ENCODE results near the gene FEM1B.

The FEM1B gene

DNA sequence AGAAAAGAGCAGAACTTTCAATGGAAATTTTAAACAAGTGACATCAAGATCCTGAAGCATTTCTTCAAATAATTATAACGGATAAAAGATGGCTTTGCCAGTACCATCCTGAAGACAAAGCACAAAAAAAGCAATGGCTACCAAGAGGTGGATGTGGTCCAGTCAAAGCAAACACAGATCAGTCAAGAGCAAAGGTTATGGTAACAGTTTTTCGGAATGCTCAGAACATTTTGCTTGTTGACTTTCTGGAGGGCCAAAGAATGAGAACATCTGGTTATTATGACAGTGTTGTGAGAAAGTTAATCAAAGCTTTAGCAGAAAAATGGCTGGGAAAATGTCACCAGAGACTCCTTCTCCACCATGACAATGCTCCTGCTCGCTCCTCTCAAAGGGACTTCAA, 31.5 kb downstream of the FEM1B start (continued):
- TF ChIP-seq ARNTL (CRISPR knock-in tag; IDR thresholded peaks at IDR 0.05; ENCODE audit: borderline replicate concordance, low read depth): no peak

DNA sequence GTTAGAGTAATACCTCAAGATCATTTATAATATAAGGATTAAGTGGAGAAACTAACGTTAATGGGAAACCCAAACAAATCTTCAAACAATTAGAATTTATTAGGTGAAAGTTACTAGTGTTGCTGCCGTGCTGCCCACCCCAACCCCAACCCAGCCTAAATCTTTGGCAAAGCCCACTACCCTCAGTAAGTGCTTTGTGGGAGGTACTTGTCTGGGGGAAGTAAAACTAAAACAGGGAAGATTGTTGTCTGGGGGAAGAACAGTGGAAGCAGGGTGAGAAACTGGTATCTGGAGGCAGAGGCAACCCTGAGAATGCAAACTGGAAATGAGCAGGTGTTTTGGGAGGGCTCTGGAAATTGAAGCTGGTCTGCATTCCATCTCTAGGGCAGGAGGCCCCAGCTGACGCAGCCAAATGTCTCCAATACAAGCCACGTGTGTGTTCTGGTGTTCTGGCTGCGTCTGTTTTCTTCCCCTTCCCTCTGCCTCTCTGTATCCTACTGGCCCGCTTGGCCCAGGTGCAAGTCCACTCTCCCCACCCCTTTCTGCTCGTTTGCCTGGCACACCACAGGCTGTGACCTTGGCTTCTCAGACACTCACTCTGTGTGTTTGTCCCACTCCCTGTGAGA, 32.7 kb downstream of the FEM1B start:
- TF ChIP-seq, protein P1, sequence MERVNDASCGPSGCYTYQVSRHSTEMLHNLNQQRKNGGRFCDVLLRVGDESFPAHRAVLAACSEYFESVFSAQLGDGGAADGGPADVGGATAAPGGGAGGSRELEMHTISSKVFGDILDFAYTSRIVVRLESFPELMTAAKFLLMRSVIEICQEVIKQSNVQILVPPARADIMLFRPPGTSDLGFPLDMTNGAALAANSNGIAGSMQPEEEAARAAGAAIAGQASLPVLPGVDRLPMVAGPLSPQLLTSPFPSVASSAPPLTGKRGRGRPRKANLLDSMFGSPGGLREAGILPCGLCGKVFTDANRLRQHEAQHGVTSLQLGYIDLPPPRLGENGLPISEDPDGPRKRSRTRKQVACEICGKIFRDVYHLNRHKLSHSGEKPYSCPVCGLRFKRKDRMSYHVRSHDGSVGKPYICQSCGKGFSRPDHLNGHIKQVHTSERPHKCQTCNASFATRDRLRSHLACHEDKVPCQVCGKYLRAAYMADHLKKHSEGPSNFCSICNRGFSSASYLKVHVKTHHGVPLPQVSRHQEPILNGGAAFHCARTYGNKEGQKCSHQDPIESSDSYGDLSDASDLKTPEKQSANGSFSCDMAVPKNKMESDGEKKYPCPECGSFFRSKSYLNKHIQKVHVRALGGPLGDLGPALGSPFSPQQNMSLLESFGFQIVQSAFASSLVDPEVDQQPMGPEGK (CRISPR knock-in tag; IDR thresholded peaks at IDR 0.05; ENCODE audit: borderline replicate concordance): no peak
- TF ChIP-seq PPARA (CRISPR knock-in tag; IDR thresholded peaks at IDR 0.05; ENCODE audit: borderline replicate concordance): no peak
- TF ChIP-seq SNAI2 (CRISPR knock-in tag; IDR thresholded peaks at IDR 0.05): 0 out of 2 replicates have a peak, but pooled peaks have one; percentile 62
- TF ChIP-seq ZFP30 (CRISPR knock-in tag; IDR thresholded peaks at IDR 0.05): no peak
- TF ChIP-seq ZNF70 (CRISPR knock-in tag; IDR thresholded peaks at IDR 0.05): no peak
- ATAC-seq: no peak

DNA sequence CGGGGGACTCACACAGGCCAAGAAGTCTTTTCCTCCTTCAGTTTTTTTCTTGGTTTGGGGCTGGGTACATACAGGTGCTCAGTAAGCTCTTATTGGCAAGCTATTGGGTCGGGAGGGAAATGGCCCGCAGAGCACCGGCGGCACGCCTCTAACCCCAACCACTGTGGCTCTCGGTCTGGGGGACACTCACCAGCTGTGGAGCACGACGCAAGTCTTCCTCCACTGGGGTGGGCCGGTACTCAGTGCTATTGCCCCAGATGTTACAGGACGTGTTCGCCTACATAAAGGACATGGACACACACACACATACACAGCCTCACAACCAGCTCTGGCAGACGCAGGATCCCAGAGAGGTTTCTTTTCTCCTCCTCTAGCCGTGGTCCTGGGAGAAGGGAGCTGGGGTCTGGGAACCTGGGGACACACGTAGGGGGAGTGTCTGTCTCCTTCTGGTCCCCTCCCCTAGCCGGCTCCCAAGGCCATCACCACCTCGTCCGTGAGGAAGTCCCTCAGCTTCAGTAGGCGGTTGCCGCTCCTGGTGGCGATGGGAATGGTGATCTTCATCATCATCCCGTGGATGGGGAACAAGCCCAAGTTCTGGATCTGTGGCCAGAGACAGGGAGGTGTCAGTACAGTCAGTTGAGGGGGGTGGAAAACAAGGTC, 33.4 kb downstream of the FEM1B start:
- no peak for ATAC-seq
- TF ChIP-seq ESRRG (CRISPR knock-in tag; IDR thresholded peaks at IDR 0.05): no peak
- no peak for TF ChIP-seq ZNF565 (CRISPR knock-in tag; conservative IDR thresholded peaks at IDR 0.05; ENCODE audit: low read depth)
- TF ChIP-seq, protein P2, sequence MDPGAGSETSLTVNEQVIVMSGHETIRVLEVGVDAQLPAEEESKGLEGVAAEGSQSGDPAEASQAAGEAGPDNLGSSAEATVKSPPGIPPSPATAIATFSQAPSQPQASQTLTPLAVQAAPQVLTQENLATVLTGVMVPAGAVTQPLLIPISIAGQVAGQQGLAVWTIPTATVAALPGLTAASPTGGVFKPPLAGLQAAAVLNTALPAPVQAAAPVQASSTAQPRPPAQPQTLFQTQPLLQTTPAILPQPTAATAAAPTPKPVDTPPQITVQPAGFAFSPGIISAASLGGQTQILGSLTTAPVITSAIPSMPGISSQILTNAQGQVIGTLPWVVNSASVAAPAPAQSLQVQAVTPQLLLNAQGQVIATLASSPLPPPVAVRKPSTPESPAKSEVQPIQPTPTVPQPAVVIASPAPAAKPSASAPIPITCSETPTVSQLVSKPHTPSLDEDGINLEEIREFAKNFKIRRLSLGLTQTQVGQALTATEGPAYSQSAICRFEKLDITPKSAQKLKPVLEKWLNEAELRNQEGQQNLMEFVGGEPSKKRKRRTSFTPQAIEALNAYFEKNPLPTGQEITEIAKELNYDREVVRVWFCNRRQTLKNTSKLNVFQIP (CRISPR knock-in tag; IDR thresholded peaks at IDR 0.05; ENCODE audit: borderline replicate concordance, low read depth): no peak
- no peak for TF ChIP-seq TCF4 (CRISPR knock-in tag; IDR thresholded peaks at IDR 0.05; ENCODE audit: borderline replicate concordance)
- TF ChIP-seq ZNF70 (CRISPR knock-in tag; IDR thresholded peaks at IDR 0.05): no peak
- no peak for TF ChIP-seq BACH2 (CRISPR knock-in tag; IDR thresholded peaks at IDR 0.05; ENCODE audit: borderline replicate concordance)
- no peak for TF ChIP-seq RARB (CRISPR knock-in tag; IDR thresholded peaks at IDR 0.05)
- TF ChIP-seq, protein P3, sequence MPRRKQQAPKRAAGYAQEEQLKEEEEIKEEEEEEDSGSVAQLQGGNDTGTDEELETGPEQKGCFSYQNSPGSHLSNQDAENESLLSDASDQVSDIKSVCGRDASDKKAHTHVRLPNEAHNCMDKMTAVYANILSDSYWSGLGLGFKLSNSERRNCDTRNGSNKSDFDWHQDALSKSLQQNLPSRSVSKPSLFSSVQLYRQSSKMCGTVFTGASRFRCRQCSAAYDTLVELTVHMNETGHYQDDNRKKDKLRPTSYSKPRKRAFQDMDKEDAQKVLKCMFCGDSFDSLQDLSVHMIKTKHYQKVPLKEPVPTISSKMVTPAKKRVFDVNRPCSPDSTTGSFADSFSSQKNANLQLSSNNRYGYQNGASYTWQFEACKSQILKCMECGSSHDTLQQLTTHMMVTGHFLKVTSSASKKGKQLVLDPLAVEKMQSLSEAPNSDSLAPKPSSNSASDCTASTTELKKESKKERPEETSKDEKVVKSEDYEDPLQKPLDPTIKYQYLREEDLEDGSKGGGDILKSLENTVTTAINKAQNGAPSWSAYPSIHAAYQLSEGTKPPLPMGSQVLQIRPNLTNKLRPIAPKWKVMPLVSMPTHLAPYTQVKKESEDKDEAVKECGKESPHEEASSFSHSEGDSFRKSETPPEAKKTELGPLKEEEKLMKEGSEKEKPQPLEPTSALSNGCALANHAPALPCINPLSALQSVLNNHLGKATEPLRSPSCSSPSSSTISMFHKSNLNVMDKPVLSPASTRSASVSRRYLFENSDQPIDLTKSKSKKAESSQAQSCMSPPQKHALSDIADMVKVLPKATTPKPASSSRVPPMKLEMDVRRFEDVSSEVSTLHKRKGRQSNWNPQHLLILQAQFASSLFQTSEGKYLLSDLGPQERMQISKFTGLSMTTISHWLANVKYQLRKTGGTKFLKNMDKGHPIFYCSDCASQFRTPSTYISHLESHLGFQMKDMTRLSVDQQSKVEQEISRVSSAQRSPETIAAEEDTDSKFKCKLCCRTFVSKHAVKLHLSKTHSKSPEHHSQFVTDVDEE (CRISPR knock-in tag; IDR thresholded peaks at IDR 0.05): no peak
- TF ChIP-seq, protein P4, sequence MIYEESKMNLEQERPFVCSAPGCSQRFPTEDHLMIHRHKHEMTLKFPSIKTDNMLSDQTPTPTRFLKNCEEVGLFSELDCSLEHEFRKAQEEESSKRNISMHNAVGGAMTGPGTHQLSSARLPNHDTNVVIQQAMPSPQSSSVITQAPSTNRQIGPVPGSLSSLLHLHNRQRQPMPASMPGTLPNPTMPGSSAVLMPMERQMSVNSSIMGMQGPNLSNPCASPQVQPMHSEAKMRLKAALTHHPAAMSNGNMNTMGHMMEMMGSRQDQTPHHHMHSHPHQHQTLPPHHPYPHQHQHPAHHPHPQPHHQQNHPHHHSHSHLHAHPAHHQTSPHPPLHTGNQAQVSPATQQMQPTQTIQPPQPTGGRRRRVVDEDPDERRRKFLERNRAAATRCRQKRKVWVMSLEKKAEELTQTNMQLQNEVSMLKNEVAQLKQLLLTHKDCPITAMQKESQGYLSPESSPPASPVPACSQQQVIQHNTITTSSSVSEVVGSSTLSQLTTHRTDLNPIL (CRISPR knock-in tag; IDR thresholded peaks at IDR 0.05; ENCODE audit: low read depth): no peak
- no peak for TF ChIP-seq ZFP30 (CRISPR knock-in tag; IDR thresholded peaks at IDR 0.05)
- TF ChIP-seq, protein P1 (CRISPR knock-in tag; IDR thresholded peaks at IDR 0.05; ENCODE audit: borderline replicate concordance): no peak
- TF ChIP-seq PPARA (CRISPR knock-in tag; IDR thresholded peaks at IDR 0.05; ENCODE audit: borderline replicate concordance): no peak

DNA sequence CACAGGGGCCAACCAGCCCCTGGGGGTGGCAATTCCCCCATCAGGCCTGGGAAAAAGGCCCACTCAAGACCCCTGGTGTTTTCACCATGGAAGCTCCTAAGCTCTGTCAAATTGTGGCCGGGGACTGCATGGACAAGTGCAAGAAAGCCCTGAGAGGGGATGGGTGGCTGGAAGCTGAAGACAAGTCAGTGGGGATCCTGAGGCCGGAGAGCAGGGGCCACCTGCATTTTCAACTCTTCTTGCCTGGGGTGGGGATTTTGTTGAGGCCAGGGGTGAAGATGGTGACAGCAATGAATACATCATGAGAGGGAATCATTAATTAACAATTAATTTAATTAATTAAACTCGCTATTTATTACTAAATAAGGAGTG, 33.9 kb downstream of the FEM1B start:
- no peak for ATAC-seq
- TF ChIP-seq ESRRG (CRISPR knock-in tag; IDR thresholded peaks at IDR 0.05) (no peak), SNAI2 (CRISPR knock-in tag; IDR thresholded peaks at IDR 0.05) (no peak), RARB (CRISPR knock-in tag; IDR thresholded peaks at IDR 0.05) (no peak), TOX (CRISPR knock-in tag; IDR thresholded peaks at IDR 0.05; ENCODE audit: borderline replicate concordance) (no peak), GLIS3 (CRISPR knock-in tag; IDR thresholded peaks at IDR 0.05) (no peak), ZNF70 (CRISPR knock-in tag; IDR thresholded peaks at IDR 0.05) (no peak), OSR1 (CRISPR knock-in tag; IDR thresholded peaks at IDR 0.05) (no peak), ZNF565 (CRISPR knock-in tag; conservative IDR thresholded peaks at IDR 0.05; ENCODE audit: low read depth) (no peak), CSDC2 (CRISPR knock-in tag; IDR thresholded peaks at IDR 0.05) (no peak), ZNF8 (CRISPR knock-in tag; IDR thresholded peaks at IDR 0.05) (no peak), ZC3H10 (CRISPR knock-in tag; IDR thresholded peaks at IDR 0.05) (no peak), BACH2 (CRISPR knock-in tag; IDR thresholded peaks at IDR 0.05; ENCODE audit: borderline replicate concordance) (no peak), ZFP3 (CRISPR knock-in tag; IDR thresholded peaks at IDR 0.05) (no peak)
- TF ChIP-seq, protein P4 (CRISPR knock-in tag; IDR thresholded peaks at IDR 0.05; ENCODE audit: low read depth): no peak
- TF ChIP-seq, protein P5, sequence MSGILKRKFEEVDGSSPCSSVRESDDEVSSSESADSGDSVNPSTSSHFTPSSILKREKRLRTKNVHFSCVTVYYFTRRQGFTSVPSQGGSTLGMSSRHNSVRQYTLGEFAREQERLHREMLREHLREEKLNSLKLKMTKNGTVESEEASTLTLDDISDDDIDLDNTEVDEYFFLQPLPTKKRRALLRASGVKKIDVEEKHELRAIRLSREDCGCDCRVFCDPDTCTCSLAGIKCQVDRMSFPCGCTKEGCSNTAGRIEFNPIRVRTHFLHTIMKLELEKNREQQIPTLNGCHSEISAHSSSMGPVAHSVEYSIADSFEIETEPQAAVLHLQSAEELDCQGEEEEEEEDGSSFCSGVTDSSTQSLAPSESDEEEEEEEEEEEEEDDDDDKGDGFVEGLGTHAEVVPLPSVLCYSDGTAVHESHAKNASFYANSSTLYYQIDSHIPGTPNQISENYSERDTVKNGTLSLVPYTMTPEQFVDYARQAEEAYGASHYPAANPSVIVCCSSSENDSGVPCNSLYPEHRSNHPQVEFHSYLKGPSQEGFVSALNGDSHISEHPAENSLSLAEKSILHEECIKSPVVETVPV (CRISPR knock-in tag; IDR thresholded peaks at IDR 0.05): no peak

All from SK-N-SH treated with all-trans-retinoic acid at 6 μM for 48 hours (cell line).